ENCODE measurements around the gene KRTAP4-3. TPM values are rescaled to one million over a fixed set of nuclear protein-coding genes. Genes with fewer than 3 reads are reported as not detected.
"Not testable (repeated sequence)": the region's sequence is repeated elsewhere in the genome, so short reads cannot be mapped to it uniquely, and the experiment has no call there.

Gene KRTAP4-3
- total and polyA plus RNA-seq, 2 of the 8 experiments (the other 6 are each of a cell fraction or from before 2014, with no cell fraction given): not detected

DNA sequence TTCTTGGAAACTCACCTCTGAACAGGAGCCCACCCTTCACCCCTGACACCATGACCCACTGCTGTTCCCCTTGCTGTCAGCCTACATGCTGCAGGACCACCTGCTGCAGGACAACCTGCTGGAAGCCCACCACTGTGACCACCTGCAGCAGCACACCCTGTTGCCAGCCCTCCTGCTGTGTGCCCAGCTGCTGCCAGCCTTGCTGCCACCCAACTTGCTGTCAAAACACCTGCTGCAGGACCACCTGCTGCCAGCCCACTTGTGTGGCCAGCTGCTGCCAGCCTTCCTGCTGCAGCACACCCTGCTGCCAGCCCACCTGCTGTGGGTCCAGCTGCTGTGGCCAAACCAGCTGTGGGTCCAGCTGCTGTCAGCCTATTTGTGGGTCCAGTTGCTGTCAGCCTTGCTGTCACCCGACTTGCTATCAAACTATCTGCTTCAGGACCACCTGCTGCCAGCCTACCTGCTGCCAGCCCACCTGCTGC, 21.9 kb upstream of the KRTAP4-3 start, which contains the start of gene KRTAP9-1:
Gene KRTAP9-1 (plus strand): TSS at position 51 of the 482 bp plus-strand sequence. CDS start 0 bp downstream, at position 51.
- FAIRE-seq; H3K18ac ChIP-seq (ENCODE audit: extremely low read depth, low read length); H2BK15ac ChIP-seq (ENCODE audit: low read length); H2BK12ac ChIP-seq (ENCODE audit: low read depth, low read length); H2AFZ ChIP-seq (ENCODE audit: low read length); H3K9me3 ChIP-seq (ENCODE audit: insufficient read depth in 2 of 2, low read depth in 1 of 2, low read length in 1 of 2); H3K4me1 ChIP-seq (replicated peaks in 1 of 4; ENCODE audit: control insufficient read depth in 3 of 4, insufficient read depth in 4 of 4, low read length in 3 of 4); H3K23ac ChIP-seq (ENCODE audit: insufficient read length); H2AK5ac ChIP-seq (ENCODE audit: low read depth, low read length); H3K79me2 ChIP-seq (ENCODE audit: control insufficient read depth in 1 of 2, insufficient read depth in 2 of 2, low read length in 2 of 2); H3K9ac ChIP-seq (replicated peaks in 1 of 4; ENCODE audit: extremely low read depth in 1 of 4, low read depth in 3 of 4, low read length in 3 of 4); H4K20me1 ChIP-seq (replicated peaks in 1 of 2; ENCODE audit: control insufficient read depth in 1 of 2, insufficient read depth in 2 of 2, low read length in 2 of 2); H3K27ac ChIP-seq (ENCODE audit: low read depth, low read length); H3K4me3 ChIP-seq (ENCODE audit: extremely low read depth in 1 of 4, insufficient read depth in 2 of 4, low read depth in 3 of 4, low read length in 4 of 4); H3K56ac ChIP-seq (replicated peaks; ENCODE audit: insufficient read length, low read depth, low read length); H2BK120ac ChIP-seq (replicated peaks; ENCODE audit: low read depth, low read length); H3K4me2 ChIP-seq (ENCODE audit: insufficient read depth in 1 of 2, low read depth in 2 of 2, low read length in 2 of 2); H3K4ac ChIP-seq (replicated peaks; ENCODE audit: insufficient read length, low read depth, low read length); H3K23me2 ChIP-seq (ENCODE audit: low read depth, low read length); DNase-seq (ENCODE audit: low read depth in 1 of 2, low spot score in 2 of 2); H2BK20ac ChIP-seq (ENCODE audit: low read length); H3K27me3 ChIP-seq (replicated peaks in 1 of 4; ENCODE audit: control insufficient read depth in 3 of 4, extremely low read depth in 1 of 4, insufficient read depth in 3 of 4, low read length in 3 of 4); H4K5ac ChIP-seq (ENCODE audit: insufficient read length, low read depth, low read length); H4K91ac ChIP-seq (replicated peaks; ENCODE audit: insufficient read length, low read length); H3K36me3 ChIP-seq (ENCODE audit: control insufficient read depth in 2 of 4, insufficient read depth in 4 of 4, low read length in 3 of 4); CTCF ChIA-PET (ENCODE audit: partially characterized antibody); H3K14ac ChIP-seq (ENCODE audit: insufficient read length); H3K79me1 ChIP-seq (ENCODE audit: low read depth, low read length); POLR2A ChIA-PET (ENCODE audit: partially characterized antibody): not testable (repeated sequence)
- WGBS, 2 experiments (ENCODE audit: extremely low coverage in 1 of 2, insufficient coverage in 1 of 2, insufficient read length in 1 of 2, insufficient replicate concordance in 2 of 2, low coverage in 1 of 2, low lambda C conversion rate in 2 of 2, missing lambda C conversion rate in 1 of 2): 92% methylated on average over 1 of the region's 1 CpG; no CpG with 5 or more reads in 1 of the 2 experiments
- Histone ChIP-seq H4K8ac (ENCODE audit: extremely low read depth, insufficient read depth, low read length) (peak within 1 kb of the TSS; percentile 35; the same call in 1 of the 2 replicates), H2BK5ac (ENCODE audit: low read depth, low read length) (0 out of 2 replicates have a peak within 1 kb of the TSS, but pooled peaks have one; percentile 8)

Data from H1 (cell line).